Measurements from ENCODE around the gene TRIM28.

DNA sequence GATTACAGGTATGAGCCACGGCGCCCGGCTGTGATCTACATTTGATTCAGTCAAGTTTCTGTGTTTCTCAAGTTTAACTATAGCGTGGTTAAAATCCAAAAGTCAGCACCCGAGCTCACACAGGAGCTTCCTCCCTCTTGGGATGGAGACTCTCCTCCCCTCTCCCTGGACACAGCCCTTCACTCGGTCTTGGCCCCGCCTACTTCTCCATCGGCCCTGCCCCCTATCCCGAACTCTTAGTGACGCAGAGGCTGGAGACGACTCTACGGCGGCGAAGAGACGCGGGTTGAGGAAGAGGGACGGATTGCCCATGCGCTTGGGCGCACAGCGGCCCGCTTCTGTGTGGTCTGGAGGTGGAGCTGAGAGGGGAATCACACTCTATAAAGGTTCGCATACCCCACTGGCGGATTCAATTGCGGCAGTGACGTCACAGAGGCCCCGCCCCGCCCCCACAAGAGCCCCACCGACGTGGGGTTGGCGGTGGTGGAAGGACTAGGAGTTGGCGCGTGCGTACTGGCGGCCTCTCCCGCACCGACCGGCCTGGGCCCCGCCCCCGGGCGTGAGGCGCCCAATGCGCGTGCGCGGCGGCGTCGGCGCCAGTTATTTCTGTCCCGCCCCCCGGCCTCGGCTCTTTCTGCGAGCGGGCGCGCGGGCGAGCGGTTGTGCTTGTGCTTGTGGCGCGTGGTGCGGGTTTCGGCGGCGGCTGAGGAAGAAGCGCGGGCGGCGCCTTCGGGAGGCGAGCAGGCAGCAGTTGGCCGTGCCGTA lies at the start of gene TRIM28:
- TF ChIP-seq POLR2A (IDR thresholded peaks at IDR 0.05), result peak; percentile 99
- TF ChIP-seq CTCF (IDR thresholded peaks at IDR 0.05), result peak in 2 of 4 experiments; percentile 5 to 26
